ENCODE data around the gene GNGT1.

GNGT1 gene

GRCh38 chr7:93877742-93878141 is 28.6 kb upstream of the GNGT1 start:
- no peak for TF ChIP-seq CTCF (IDR thresholded peaks at IDR 0.05; ENCODE audit: low read depth, low read length)
- no peak for DNase-seq (ENCODE audit: extremely low read depth, low read depth)

GRCh38 chr7:93879356-93879755 is 27.0 kb upstream of the GNGT1 start:
- TF ChIP-seq CTCF (IDR thresholded peaks at IDR 0.05; ENCODE audit: low read depth, low read length), result no peak
- DNase-seq (ENCODE audit: extremely low read depth, low read depth), result no peak

- no peak for TF ChIP-seq CTCF (IDR thresholded peaks at IDR 0.05; ENCODE audit: low read depth, low read length)
- no peak for DNase-seq (ENCODE audit: extremely low read depth, low read depth)
These were observed 23.9 kb upstream of the GNGT1 start for GRCh38 chr7:93882468-93882867.

- TF ChIP-seq CTCF (IDR thresholded peaks at IDR 0.05; ENCODE audit: low read depth, low read length), result no peak
- no peak for DNase-seq (ENCODE audit: extremely low read depth, low read depth)
These were observed 23.1 kb upstream of the GNGT1 start for GRCh38 chr7:93883078-93883916.

GRCh38 chr7:93883917-93884345 is 22.4 kb upstream of the GNGT1 start:
- no peak for DNase-seq (ENCODE audit: extremely low read depth, low read depth)
- no peak for TF ChIP-seq CTCF (IDR thresholded peaks at IDR 0.05; ENCODE audit: low read depth, low read length)

GRCh38 chr7:93884541-93884940 is 21.8 kb upstream of the GNGT1 start:
- DNase-seq (ENCODE audit: extremely low read depth, low read depth), result no peak
- TF ChIP-seq CTCF (IDR thresholded peaks at IDR 0.05; ENCODE audit: low read depth, low read length), result no peak

GRCh38 chr7:93889261-93889660 is 17.1 kb upstream of the GNGT1 start:
- TF ChIP-seq CTCF (IDR thresholded peaks at IDR 0.05; ENCODE audit: low read depth, low read length), result no peak
- DNase-seq (ENCODE audit: extremely low read depth, low read depth), result no peak
